ENCODE results near the gene GIMAP7. TPM values are rescaled to one million over a fixed set of nuclear protein-coding genes. Genes with fewer than 3 reads are reported as not detected.
"Not testable (repeated sequence)": the region's sequence is repeated elsewhere in the genome, so short reads cannot be mapped to it uniquely, and the experiment has no call there.

GIMAP7 gene
- total RNA-seq, 1 donor from 2014 or later, result not detected

- Mint-ChIP-seq H3K36me3 (no peaks in the 10 kb centered on the region), H3K9me3 (no peaks in the 10 kb centered on the region), H3K4me3 (no peak overlapping the region), H3K4me1 (ENCODE audit: unreplicated experiment) (no peaks in the 10 kb centered on the region), H3K27ac (no peak overlapping the region), H3K27me3 (peaks cover 17% of the 10 kb centered on the region)
- DNase-seq (ENCODE audit: extremely low spot score, unreplicated experiment), result no peak
- no peak for TF ChIP-seq CTCF (conservative IDR thresholded peaks at IDR 0.05)
These were observed 33.3 kb upstream of the GIMAP7 start for GRCh38 chr7:150481186-150481920.

GRCh38 chr7:150481922-150482321 is 32.8 kb upstream of the GIMAP7 start:
- H3K4me3 Mint-ChIP-seq, result no peak overlapping the region
- no peaks in the 10 kb centered on the region for H3K4me1 Mint-ChIP-seq (ENCODE audit: unreplicated experiment)
- TF ChIP-seq CTCF (conservative IDR thresholded peaks at IDR 0.05), result no peak
- H3K27ac Mint-ChIP-seq, result no peak overlapping the region
- no peak for DNase-seq (ENCODE audit: extremely low spot score, unreplicated experiment)
- H3K27me3 Mint-ChIP-seq, result peaks cover 15% of the 10 kb centered on the region
- H3K9me3 Mint-ChIP-seq, result no peaks in the 10 kb centered on the region
- H3K36me3 Mint-ChIP-seq, result no peaks in the 10 kb centered on the region

- not testable (repeated sequence) for H3K4me1 Mint-ChIP-seq (ENCODE audit: unreplicated experiment); H3K36me3 Mint-ChIP-seq; H3K4me3 Mint-ChIP-seq; H3K27ac Mint-ChIP-seq; DNase-seq (ENCODE audit: extremely low spot score, unreplicated experiment); H3K9me3 Mint-ChIP-seq
- peaks cover 16% of the 10 kb centered on the region for H3K27me3 Mint-ChIP-seq
These were observed 31.2 kb upstream of the GIMAP7 start for GRCh38 chr7:150483514-150483913.

GRCh38 chr7:150484071-150484470 is 30.6 kb upstream of the GIMAP7 start:
- H3K4me1 Mint-ChIP-seq (ENCODE audit: unreplicated experiment); H3K27ac Mint-ChIP-seq; H3K36me3 Mint-ChIP-seq; DNase-seq (ENCODE audit: extremely low spot score, unreplicated experiment); H3K4me3 Mint-ChIP-seq; H3K9me3 Mint-ChIP-seq: not testable (repeated sequence)
- peaks cover 18% of the 10 kb centered on the region for H3K27me3 Mint-ChIP-seq

GRCh38 chr7:150487625-150488024 is 27.0 kb upstream of the GIMAP7 start:
- H3K36me3 Mint-ChIP-seq, result no peaks in the 10 kb centered on the region
- peaks cover 22% of the 10 kb centered on the region for H3K27me3 Mint-ChIP-seq
- H3K4me3 Mint-ChIP-seq, result no peak overlapping the region

GRCh38 chr7:150489782-150490181 is 24.9 kb upstream of the GIMAP7 start:
- Mint-ChIP-seq H3K9me3 (no peaks in the 10 kb centered on the region), H3K4me3 (no peak overlapping the region), H3K27me3 (peaks cover 18% of the 10 kb centered on the region), H3K27ac (no peak overlapping the region), H3K36me3 (no peaks in the 10 kb centered on the region), H3K4me1 (ENCODE audit: unreplicated experiment) (no peaks in the 10 kb centered on the region)
- no peak for DNase-seq (ENCODE audit: extremely low spot score, unreplicated experiment)
- TF ChIP-seq CTCF (conservative IDR thresholded peaks at IDR 0.05), result no peak

More at GRCh38 chr7:150487625-150488024, 27.0 kb upstream of the GIMAP7 start:
- Mint-ChIP-seq H3K9me3 (no peaks in the 10 kb centered on the region), H3K4me1 (ENCODE audit: unreplicated experiment) (no peaks in the 10 kb centered on the region), H3K27ac (no peak overlapping the region)
- no peak for TF ChIP-seq CTCF (conservative IDR thresholded peaks at IDR 0.05)
- no peak for DNase-seq (ENCODE audit: extremely low spot score, unreplicated experiment)

GRCh38 chr7:150493442-150493841 is 21.2 kb upstream of the GIMAP7 start:
- H3K27ac Mint-ChIP-seq; H3K4me1 Mint-ChIP-seq (ENCODE audit: unreplicated experiment); DNase-seq (ENCODE audit: extremely low spot score, unreplicated experiment); H3K4me3 Mint-ChIP-seq; H3K36me3 Mint-ChIP-seq; H3K9me3 Mint-ChIP-seq: not testable (repeated sequence)
- H3K27me3 Mint-ChIP-seq, result peaks cover 17% of the 10 kb centered on the region
